ENCODE data around the gene FAM193A. TPM values are rescaled to one million over a fixed set of nuclear protein-coding genes. Genes with fewer than 3 reads are reported as not detected.

The FAM193A gene
- total RNA-seq, 4 donors from 2014 or later: 17.1 to 51.2 (median 28.1) TPM

GRCh38 chr4:2652415-2653160 lies 116.1 kb downstream of the FAM193A start:
- no peak for TF ChIP-seq POLR2A (IDR thresholded peaks at IDR 0.05)
- TF ChIP-seq CTCF (IDR thresholded peaks at IDR 0.05): no peak
- no peak overlapping the region for H3K27ac ChIP-seq
- no peak for DNase-seq
- H3K4me3 ChIP-seq: no peak overlapping the region
- H3K4me1 ChIP-seq: no peaks in the 10 kb centered on the region
- H3K27me3 ChIP-seq: no peaks in the 10 kb centered on the region
- no peaks in the 10 kb centered on the region for H3K36me3 ChIP-seq
- intact Hi-C loops (cut with DNase I; ENCODE audit: low total_unique reads): no loop called here
- no peaks in the 10 kb centered on the region for H3K9me3 ChIP-seq

GRCh38 chr4:2660596-2661211 lies 124.3 kb downstream of the FAM193A start:
- no peak overlapping the region for H3K4me3 ChIP-seq
- H3K36me3 ChIP-seq: no peaks in the 10 kb centered on the region
- no peaks in the 10 kb centered on the region for H3K9me3 ChIP-seq
- TF ChIP-seq POLR2A (IDR thresholded peaks at IDR 0.05): no peak
- no peak for TF ChIP-seq CTCF (IDR thresholded peaks at IDR 0.05)
- intact Hi-C loops (cut with DNase I; ENCODE audit: low total_unique reads): no loop called here
- H3K4me1 ChIP-seq: no peaks in the 10 kb centered on the region
- H3K27ac ChIP-seq: peak overlapping the region; percentile 17 to 72
- no peak for DNase-seq
- no peaks in the 10 kb centered on the region for H3K27me3 ChIP-seq

- Histone ChIP-seq H3K36me3 (no peaks in the 10 kb centered on the region), H3K27ac (no peak overlapping the region), H3K9me3 (no peaks in the 10 kb centered on the region), H3K4me3 (no peak overlapping the region), H3K27me3 (no peaks in the 10 kb centered on the region), H3K4me1 (peaks cover 0 to 6% of the 10 kb centered on the region in 2 donors)
- no peak for DNase-seq
- TF ChIP-seq POLR2A (IDR thresholded peaks at IDR 0.05) (no peak), CTCF (IDR thresholded peaks at IDR 0.05) (no peak)
- intact Hi-C loops (cut with DNase I; ENCODE audit: low total_unique reads): no loop called here
Measured at GRCh38 chr4:2662598-2662997, 126.2 kb downstream of the FAM193A start.

GRCh38 chr4:2663275-2663674 lies 126.8 kb downstream of the FAM193A start:
- no peak for TF ChIP-seq POLR2A (IDR thresholded peaks at IDR 0.05)
- TF ChIP-seq CTCF (IDR thresholded peaks at IDR 0.05): no peak
- Histone ChIP-seq H3K27ac (no peak overlapping the region), H3K27me3 (no peaks in the 10 kb centered on the region), H3K4me1 (peaks cover 0 to 6% of the 10 kb centered on the region in 2 donors), H3K36me3 (no peaks in the 10 kb centered on the region), H3K4me3 (no peak overlapping the region), H3K9me3 (no peaks in the 10 kb centered on the region)
- no peak for DNase-seq
- intact Hi-C loops (cut with DNase I; ENCODE audit: low total_unique reads): no loop called here

- intact Hi-C loops (cut with DNase I; ENCODE audit: low total_unique reads): no loop called here
- no peak for TF ChIP-seq CTCF (IDR thresholded peaks at IDR 0.05)
- TF ChIP-seq POLR2A (IDR thresholded peaks at IDR 0.05): no peak
- Histone ChIP-seq H3K4me3 (no peak overlapping the region), H3K4me1 (peaks cover 0 to 6% of the 10 kb centered on the region in 2 donors), H3K36me3 (no peaks in the 10 kb centered on the region), H3K27me3 (no peaks in the 10 kb centered on the region), H3K9me3 (no peaks in the 10 kb centered on the region), H3K27ac (peak overlapping the region in 1 of 2 donors; percentile 66)
- DNase-seq: no peak
Measured at GRCh38 chr4:2666722-2667247, 130.3 kb downstream of the FAM193A start.
